Measurements from ENCODE around the gene THRB.

The THRB gene

DNA sequence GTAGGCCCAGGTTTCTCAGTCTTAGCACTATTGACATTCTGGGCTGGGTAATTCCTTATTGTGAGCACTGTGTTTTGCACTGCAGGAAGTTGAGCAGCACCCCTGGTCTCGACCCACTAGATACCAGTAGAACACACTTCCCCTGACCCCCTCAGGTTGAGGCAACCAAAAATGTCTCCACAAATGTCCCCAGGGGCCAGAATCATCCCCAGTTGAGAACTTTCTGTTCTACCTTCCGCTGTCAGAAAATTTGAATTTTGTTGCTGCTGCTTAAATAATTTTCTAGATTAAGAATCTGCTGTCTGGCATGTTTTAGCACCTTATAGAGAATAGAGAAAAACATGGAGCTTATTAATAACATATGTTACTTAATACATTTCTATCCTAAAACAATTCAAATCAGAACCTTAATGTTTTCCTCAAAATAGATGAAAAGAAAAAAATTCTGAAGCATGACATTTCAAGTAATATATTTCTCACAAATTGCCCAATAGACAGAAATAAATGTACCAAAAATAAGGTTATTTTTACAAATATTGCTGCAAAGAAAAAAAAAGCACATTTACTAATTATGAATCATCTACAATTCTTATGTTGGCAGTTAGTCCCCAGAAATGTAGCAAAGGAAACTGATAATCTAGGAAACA, 13.2 kb upstream of the THRB start:
- ChIA-PET CTCF (no interaction called here), POLR2A (no interaction called here)
- DNase-seq (ENCODE audit: extremely low spot score): no peak
- TF ChIP-seq, protein P1, sequence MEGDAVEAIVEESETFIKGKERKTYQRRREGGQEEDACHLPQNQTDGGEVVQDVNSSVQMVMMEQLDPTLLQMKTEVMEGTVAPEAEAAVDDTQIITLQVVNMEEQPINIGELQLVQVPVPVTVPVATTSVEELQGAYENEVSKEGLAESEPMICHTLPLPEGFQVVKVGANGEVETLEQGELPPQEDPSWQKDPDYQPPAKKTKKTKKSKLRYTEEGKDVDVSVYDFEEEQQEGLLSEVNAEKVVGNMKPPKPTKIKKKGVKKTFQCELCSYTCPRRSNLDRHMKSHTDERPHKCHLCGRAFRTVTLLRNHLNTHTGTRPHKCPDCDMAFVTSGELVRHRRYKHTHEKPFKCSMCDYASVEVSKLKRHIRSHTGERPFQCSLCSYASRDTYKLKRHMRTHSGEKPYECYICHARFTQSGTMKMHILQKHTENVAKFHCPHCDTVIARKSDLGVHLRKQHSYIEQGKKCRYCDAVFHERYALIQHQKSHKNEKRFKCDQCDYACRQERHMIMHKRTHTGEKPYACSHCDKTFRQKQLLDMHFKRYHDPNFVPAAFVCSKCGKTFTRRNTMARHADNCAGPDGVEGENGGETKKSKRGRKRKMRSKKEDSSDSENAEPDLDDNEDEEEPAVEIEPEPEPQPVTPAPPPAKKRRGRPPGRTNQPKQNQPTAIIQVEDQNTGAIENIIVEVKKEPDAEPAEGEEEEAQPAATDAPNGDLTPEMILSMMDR (IDR thresholded peaks at IDR 0.05; ENCODE audit: control extremely low read depth, extremely low read depth, low read depth, missing control alignments): no peak

DNA sequence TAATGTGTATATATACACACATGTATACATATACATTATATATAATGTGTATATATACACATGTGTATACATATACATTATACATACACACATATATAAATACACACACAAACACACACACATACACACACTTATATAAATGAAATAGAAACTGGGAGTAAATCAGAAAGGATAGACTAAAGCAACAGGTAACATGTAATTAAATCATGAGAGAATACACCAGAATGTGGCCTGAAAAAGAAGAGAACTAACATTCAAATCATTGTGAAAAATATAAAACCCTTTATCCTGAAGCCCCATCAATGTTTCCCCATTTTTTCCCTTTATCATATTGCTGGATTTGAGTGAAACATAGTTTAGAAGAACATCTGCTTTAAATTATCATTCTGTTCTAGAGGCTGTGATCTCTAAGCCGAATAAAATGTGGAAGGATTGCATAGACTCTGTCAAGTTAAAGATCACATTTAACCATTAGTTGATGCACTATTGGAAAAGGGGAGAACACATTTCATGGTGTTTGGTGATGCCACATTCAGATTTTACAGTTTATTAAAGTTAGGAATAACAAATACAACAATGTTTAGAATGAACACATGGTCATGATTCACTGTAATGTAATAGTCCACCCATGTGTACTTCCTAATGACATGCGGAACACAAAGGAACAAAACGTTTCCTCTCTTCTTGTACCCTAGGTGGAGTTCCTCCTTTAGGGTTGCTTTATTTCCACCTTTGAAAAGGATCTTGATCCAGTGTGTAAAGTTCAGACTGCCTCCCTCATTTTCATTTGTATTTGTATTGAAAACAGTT, 12.5 kb upstream of the THRB start:
- CTCF ChIA-PET: no interaction called here

DNA sequence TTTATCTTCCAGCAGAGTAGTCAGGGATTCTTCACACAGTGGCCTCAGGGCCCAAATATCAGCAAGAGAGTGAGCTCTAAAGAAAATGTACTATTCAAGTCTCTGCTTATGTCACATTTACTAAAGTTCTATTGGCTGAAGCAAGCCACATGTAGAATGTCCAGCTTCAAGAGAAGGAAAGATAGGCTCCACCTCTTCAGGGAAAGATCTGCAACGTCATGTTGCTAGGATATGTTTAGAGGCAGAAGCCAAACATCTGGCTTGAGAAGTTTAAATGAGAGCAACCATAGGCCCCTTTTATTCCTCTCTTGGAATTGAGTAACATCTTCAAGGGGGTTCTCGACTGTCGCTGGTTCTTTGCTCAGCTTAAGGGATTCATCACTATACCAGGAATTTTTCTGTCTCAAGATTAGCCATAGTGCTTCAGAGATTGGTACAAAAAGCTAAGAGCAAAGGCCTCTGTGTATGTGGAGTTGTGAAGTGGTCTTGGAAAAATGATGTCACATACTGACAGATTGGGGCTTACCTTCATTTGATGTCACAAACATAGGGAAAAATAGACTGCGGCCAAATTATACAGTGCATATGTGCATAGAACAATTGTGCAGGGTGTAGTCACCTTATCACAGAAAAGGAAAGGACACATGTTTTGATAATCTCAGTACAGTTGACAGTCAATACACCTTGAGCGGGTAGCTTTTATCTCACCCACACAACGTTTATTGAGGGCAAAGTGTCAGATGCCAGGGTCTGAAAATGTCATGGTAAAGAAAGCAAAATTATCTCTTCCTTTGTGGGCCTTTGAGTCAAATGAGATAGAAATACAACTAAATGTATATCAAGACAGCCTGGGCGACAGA, 11.3 kb upstream of the THRB start:
- ChIA-PET CTCF (interaction anchor here (1.0 to 1.2 kb wide), 2 partner anchors 8 to 20 kb away, joined by 3 to 4 read pairs; no protein-coding TSS in a partner anchor), POLR2A (no interaction called here)
- TF ChIP-seq, protein P1 (IDR thresholded peaks at IDR 0.05; ENCODE audit: control extremely low read depth, extremely low read depth, low read depth, missing control alignments): no peak

More for the DNA sequence above, 12.5 kb upstream of the THRB start:
- POLR2A ChIA-PET: no interaction called here
- TF ChIP-seq, protein P1 (IDR thresholded peaks at IDR 0.05; ENCODE audit: control extremely low read depth, extremely low read depth, low read depth, missing control alignments): no peak
- DNase-seq (ENCODE audit: extremely low spot score): no peak

DNA sequence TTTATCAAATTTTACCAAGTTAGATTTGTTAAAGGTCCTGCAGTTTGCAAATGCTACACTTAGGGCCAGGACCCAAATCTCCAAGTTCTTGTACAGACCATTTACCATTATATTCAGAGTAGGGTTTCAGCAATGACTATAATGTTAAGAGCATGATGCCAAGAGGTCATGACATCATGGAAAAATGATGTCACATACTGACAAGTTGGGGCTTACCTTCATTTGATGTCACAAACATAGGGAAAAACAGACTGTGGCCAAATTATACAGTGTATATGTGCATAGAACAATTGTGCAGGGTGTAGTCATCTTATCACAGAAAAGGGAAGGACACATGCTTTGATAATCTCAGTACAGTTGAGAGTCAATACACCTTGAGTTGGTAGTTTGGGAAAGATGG, 10.1 kb upstream of the THRB start:
- CTCF ChIA-PET: interaction anchor here (1.2 to 2.0 kb wide), 2 partner anchors 14 to 21 kb away, joined by 4 read pairs; no protein-coding TSS in a partner anchor
- TF ChIP-seq, protein P1 (IDR thresholded peaks at IDR 0.05; ENCODE audit: control extremely low read depth, extremely low read depth, low read depth, missing control alignments): no peak

More for the DNA sequence above, 11.3 kb upstream of the THRB start:
- DNase-seq (ENCODE audit: extremely low spot score): no peak

DNA sequence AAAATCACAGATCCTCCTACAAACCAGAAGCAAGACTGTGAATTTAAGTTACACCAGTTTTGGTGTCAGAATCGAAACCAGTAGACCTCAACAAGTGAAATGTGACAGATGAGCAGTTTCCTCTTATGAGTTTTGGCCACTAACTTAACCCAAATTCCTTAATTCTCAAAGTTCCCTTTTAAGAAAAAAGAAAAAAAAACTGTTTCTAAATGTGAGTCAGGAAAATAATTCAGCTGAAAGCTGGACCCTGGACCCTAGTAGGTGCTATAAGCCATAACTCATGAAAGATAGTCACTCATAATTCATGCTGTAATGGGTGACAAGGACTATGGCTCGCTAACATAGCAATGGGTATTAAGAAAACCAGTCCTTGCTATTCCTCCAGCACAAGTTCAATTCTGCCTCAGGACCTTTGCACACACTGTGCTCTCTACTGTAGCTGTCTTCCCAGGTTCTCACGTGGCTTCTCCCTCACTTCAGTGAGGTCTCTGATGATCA, 9.0 kb upstream of the THRB start:
- TF ChIP-seq, protein P1 (IDR thresholded peaks at IDR 0.05; ENCODE audit: control extremely low read depth, extremely low read depth, low read depth, missing control alignments): no peak
- no peak for DNase-seq (ENCODE audit: extremely low spot score)
- CTCF ChIA-PET: interaction anchor here (1.1 to 2.0 kb wide), 2 partner anchors 9 to 13 kb away, joined by 3 to 4 read pairs; no protein-coding TSS in a partner anchor
- POLR2A ChIA-PET: no interaction called here

More for the DNA sequence above, 10.1 kb upstream of the THRB start:
- POLR2A ChIA-PET: no interaction called here
- DNase-seq (ENCODE audit: extremely low spot score): no peak

DNA sequence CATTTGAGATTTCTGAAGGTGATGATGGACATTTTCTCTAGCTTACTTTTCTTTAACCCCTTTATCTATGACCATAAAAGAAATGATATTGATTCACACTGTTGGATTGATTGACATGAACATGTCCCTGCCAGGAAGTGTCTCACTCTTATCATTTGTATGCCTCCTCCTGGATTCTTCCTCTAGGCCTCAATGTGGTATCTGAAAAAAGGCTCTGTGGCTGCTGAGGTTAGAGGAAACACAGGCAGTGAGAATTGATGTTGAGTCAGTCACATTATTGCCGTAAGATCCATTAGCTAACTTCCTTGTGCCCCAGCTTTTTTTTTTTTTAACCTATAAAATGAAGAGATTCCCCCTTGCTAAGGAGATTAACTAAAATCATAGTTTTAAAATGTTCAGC, 8.0 kb upstream of the THRB start:
- CTCF ChIA-PET: interaction anchor here (1.2 to 2.0 kb wide), 2 partner anchors 11 to 12 kb away, joined by 4 read pairs; no protein-coding TSS in a partner anchor
- TF ChIP-seq, protein P1 (IDR thresholded peaks at IDR 0.05; ENCODE audit: control extremely low read depth, extremely low read depth, low read depth, missing control alignments): no peak
- no peak for DNase-seq (ENCODE audit: extremely low spot score)
- POLR2A ChIA-PET: no interaction called here
